GM20431 (cell line): Measurements from ENCODE around the gene LAMTOR3.

Source experiments
- in situ Hi-C: fragments of 300-500 bp; cut with MseI, MboI; formaldehyde crosslinking; loops from one replicate; pipeline ENCODE4 v1.15.0; 2020; ENCODE audit warnings: low sequenced_read_pairs; ENCODE audit not compliant: unreplicated experiment

LAMTOR3 gene

GRCh38 chr4:99868126-99868596 is 26.1 kb downstream of the LAMTOR3 start:
- in situ Hi-C loops, result no loop called here

GRCh38 chr4:99863804-99864203 is 30.4 kb downstream of the LAMTOR3 start:
- in situ Hi-C loops, result no loop called here

- in situ Hi-C loops, result no loop called here
These were observed 32.9 kb downstream of the LAMTOR3 start for GRCh38 chr4:99861120-99861905.

GRCh38 chr4:99860521-99860920 is 33.7 kb downstream of the LAMTOR3 start:
- in situ Hi-C loops, result no loop called here

- in situ Hi-C loops, result no loop called here
These were observed 34.6 kb downstream of the LAMTOR3 start for GRCh38 chr4:99859618-99860017.

GRCh38 chr4:99857307-99857706 is 36.9 kb downstream of the LAMTOR3 start:
- in situ Hi-C loops, result no loop called here

- in situ Hi-C loops, result no loop called here
These were observed 38.1 kb downstream of the LAMTOR3 start for GRCh38 chr4:99856166-99856565.

- in situ Hi-C loops, result no loop called here
These were observed 38.5 kb downstream of the LAMTOR3 start for GRCh38 chr4:99855678-99856077.

GRCh38 chr4:99853999-99854398 is 40.2 kb downstream of the LAMTOR3 start:
- in situ Hi-C loops, result no loop called here

- in situ Hi-C loops, result no loop called here
These were observed 41.0 kb downstream of the LAMTOR3 start for GRCh38 chr4:99853190-99853589.

- in situ Hi-C loops, result no loop called here
These were observed 42.0 kb downstream of the LAMTOR3 start for GRCh38 chr4:99852199-99852749.

GRCh38 chr4:99848591-99849001 is 45.6 kb downstream of the LAMTOR3 start:
- in situ Hi-C loops, result no loop called here

- in situ Hi-C loops, result no loop called here
These were observed 46.8 kb downstream of the LAMTOR3 start for GRCh38 chr4:99847362-99847976.

- in situ Hi-C loops, result no loop called here
These were observed 47.3 kb downstream of the LAMTOR3 start for GRCh38 chr4:99846891-99847290.

- in situ Hi-C loops, result no loop called here
These were observed 48.3 kb downstream of the LAMTOR3 start for GRCh38 chr4:99845708-99846469.

- in situ Hi-C loops, result no loop called here
These were observed 49.0 kb downstream of the LAMTOR3 start for GRCh38 chr4:99845179-99845578.

GRCh38 chr4:99844048-99844447 is 50.2 kb downstream of the LAMTOR3 start:
- in situ Hi-C loops, result no loop called here

- in situ Hi-C loops, result no loop called here
These were observed 50.8 kb downstream of the LAMTOR3 start for GRCh38 chr4:99843413-99843812.

GRCh38 chr4:99841129-99841528 is 53.1 kb downstream of the LAMTOR3 start:
- in situ Hi-C loops, result no loop called here

- in situ Hi-C loops, result no loop called here
These were observed 55.3 kb downstream of the LAMTOR3 start for GRCh38 chr4:99838927-99839326.

- in situ Hi-C loops, result no loop called here
These were observed 58.3 kb downstream of the LAMTOR3 start for GRCh38 chr4:99835942-99836341.
